GM19463 (cell line): ENCODE measurements around the gene MINDY1.

Source experiments
- ATAC-seq: cut with Tn5 transposase; IDR thresholded peaks from one replicate; pipeline ENCODE4 v1.9.1; 2021; ENCODE audit warnings: mild to moderate bottlenecking, moderate library complexity; ENCODE audit not compliant: unreplicated experiment

The MINDY1 gene

GRCh38 chr1:151011154-151011850, 4.6 kb upstream of the MINDY1 start:
- ATAC-seq: no peak

- ATAC-seq: no peak
Measured at GRCh38 chr1:151010346-151010726, 3.6 kb upstream of the MINDY1 start.

DNA sequence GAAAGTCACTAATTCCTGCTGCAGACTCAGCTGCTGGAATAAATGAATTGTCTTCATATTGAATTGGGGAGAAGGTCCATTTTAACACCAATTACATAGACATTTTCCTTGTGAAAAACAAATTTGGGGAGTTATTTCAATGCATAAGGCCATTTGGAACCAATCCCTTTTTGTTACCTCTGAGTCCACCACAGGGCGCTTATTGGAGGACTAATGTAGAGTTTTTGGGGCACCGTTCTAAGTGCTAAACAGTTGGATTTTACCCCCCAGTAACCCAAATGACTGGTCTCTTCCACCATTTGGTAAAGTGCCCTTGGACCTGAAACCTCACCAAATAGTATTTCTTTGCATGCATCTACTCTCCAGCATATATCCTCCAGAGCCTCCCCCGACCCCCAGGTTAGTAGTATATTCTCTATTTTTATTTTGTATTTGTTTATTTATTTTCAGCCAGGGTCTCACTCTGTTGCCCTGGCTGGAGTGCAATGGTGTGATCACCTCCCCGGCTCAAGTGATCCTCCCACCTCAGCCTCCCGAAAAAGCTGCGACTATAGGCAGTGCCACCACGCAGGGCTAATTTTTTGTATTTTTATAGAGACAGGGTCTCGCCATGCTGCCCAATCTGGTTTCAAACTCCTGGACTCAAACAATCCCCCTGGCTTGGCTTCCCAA, 3.1 kb upstream of the MINDY1 start:
- no peak for ATAC-seq

DNA sequence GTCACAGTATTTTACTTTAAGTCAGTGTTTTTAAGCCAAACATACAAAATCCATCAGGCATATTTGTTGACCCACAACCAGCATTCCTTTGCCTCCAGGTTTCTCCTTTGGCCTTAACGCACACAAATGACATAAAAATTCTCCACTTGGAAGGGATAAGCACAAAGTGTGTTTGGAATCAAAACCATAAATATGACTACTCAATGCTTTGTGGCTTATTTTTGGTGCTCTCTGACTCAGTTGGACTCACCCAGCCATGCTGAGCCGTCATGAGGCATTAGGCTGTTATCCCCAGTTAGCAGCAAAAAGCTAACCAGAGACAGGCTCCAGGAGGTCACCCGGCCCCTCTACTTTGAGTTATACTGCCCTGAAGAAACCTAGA, 2.5 kb upstream of the MINDY1 start:
- ATAC-seq: no peak

GRCh38 chr1:151008244-151009205, 1.8 kb upstream of the MINDY1 start, which contains the start of gene PRUNE1:
PRUNE1 (plus strand) TSS chr1:151008449; CDS start chr1:151008633, 184 bp downstream.
- peak; percentile 77 for ATAC-seq

DNA sequence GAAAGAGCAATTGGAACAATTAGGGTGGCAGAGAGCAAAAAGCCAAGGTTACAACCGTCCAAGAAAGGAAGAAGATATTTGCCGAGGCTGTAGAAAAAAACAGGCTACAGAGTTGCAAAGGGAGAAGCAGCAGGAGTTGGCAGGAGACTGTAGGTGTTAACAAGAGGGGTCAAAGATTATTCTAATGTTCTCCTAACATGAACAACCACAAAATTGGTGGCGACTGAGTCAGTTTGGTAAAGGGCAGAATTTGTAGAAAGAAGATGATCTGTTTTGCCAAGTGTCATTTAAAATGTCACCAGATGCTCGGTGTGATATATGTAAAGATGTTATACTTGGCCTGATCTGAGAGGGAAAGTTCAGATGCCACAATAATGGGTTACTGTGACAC, 1.1 kb upstream of the MINDY1 start:
- ATAC-seq: no peak

GRCh38 chr1:151005729-151006319, 878 bp downstream of the MINDY1 start:
- ATAC-seq: no peak

GRCh38 chr1:151003180-151003579, 3.5 kb downstream of the MINDY1 start:
- ATAC-seq: no peak

DNA sequence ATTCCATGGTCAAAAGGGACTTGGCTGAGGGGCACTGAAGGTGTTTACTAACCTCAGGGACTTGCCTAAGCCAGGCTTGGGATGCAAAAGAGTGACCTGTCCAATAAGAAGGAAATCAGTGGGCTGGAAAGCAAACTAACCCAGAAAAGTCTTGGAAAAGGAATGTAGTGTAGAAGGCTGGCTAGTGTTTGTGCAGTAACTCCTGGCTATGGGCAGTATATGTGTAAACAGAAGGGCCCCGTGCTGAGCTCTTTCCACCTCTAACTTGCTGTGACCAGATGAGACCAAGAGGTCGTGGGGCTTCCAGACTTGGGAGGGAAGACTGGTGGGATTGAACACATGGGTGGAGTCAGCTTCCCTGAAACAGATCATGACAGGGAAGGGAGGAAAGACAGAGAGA, 4.1 kb downstream of the MINDY1 start:
- no peak for ATAC-seq

GRCh38 chr1:151002051-151002450, 4.7 kb downstream of the MINDY1 start:
- no peak for ATAC-seq

- ATAC-seq: no peak
Measured at GRCh38 chr1:151001602-151002001, 5.1 kb downstream of the MINDY1 start.

GRCh38 chr1:151000408-151000807, 6.3 kb downstream of the MINDY1 start:
- no peak for ATAC-seq

DNA sequence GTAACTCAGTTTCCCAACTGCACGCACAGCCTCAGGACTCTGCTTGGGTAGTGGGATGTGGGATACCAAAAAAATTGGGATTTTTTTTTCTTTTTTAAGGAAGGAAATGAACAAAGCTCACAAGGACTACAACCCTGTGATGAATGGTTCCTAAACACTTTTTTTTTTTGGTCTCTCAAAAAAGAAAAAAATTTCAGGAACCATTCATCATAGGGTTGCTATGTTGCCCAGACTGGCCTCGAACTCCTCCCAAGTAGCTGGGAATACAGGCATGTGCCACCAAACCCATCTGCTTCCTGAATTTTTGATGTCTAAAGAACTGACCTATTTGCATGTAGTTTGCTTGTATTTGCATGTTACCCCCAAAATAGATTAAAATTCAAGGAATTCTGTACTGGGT, 6.8 kb downstream of the MINDY1 start:
- ATAC-seq: no peak

DNA sequence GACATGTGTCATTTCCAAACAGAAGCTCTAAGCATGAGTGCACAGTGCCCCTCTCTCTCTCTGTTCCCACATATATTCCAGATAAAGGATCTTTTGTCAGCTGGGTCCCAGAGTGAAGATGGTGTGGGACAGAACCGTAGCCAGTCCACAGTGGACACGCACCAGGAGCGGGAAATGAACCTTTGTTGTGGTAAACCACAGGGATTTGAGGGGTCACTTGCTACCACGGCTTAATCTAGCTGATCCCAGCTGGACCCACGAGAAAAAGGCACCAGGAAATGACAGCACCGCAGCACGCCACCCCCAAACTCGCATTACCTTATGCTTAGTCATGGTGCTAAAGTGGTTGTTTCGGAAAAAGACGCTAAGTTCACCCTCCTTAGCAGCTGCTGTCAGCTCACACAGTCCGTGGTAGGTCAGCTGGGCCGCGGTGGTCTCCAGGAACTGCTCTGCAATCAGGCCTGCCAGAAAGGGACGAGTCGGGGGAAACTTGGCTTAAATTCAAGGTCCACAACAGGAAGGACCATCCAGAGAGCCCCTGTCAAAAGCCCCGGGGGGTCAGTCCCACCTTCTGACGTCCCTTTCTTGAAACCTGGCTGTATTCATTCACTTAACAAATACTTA, 7.5 kb downstream of the MINDY1 start:
- no peak for ATAC-seq

DNA sequence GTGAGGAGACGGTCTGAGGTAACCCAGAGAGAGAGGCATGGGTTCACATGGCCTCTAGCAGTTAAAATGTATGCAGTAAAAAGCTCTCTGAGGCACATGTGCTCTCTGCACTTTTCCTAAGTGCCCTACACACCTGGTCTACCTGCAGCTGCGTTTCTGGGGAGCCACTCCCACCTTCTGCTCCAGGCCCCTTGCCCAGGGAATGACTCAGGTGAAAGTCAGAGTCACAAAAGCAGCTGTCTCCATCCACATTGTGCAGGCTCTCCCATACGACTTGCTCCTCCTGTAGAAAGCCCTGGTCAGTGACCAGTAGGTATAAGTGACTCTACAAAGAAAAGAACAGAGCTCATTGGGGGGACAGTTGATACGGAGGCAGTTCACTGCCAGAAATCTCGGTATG, 8.8 kb downstream of the MINDY1 start:
- no peak for ATAC-seq

DNA sequence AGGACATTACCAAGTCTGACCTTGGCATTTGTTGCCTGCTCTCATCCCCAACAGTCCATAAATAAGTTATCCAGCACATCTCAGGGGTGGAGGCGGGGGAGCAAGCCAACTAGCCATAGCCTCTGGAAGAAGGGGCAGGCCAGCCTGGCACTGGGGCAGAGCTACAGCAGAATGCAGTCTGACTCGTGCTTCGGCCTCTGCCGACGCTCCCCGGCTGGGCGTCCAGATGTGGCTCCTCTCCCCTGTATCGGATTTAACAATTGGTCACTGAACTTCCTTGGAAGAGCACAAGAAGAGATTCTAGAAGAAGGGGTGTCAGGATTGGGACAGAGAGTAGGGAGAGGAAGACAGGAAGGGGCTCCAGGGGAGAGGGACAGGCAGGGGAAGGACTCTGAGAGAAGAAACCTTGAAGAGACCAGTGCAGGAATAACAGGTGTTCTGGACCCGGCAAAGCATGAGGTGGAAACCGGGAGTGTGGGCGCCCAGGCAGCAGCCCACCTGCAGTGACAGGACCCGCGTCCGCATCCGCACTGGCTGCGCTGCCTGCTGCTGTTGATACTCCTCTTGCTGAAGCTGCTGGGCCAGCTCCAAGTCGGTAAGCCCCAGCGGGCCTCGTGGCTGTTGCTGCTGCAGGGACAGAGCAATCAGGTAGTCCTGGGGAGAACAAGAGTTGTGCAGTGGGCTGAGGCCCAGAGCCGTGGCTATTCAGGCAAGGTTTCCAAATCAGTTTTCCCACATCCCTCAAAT, 9.4 kb downstream of the MINDY1 start:
- ATAC-seq: no peak

GRCh38 chr1:150995896-150996295, 10.8 kb downstream of the MINDY1 start:
- ATAC-seq: no peak

- ATAC-seq: no peak
Measured at GRCh38 chr1:150995460-150995859, 11.2 kb downstream of the MINDY1 start.

DNA sequence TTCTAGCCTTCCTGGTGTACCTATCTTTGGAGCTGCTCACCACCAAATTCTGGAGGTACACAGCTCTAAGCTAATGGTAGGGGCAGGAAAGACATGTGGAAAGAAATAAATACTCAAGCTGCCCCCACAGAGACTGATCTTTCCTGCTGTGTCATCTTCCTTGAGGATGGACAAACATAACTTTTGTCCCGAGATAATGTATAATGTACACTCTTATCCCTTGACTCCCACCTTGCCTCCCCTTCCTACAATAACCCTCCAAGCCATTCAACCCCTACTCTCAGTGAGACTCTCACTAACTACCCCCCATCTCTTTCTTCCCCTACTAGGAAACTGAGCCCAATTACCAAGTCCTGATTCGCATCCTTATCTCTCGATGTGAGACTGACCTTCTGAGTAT, 12.5 kb downstream of the MINDY1 start:
- no peak for ATAC-seq

DNA sequence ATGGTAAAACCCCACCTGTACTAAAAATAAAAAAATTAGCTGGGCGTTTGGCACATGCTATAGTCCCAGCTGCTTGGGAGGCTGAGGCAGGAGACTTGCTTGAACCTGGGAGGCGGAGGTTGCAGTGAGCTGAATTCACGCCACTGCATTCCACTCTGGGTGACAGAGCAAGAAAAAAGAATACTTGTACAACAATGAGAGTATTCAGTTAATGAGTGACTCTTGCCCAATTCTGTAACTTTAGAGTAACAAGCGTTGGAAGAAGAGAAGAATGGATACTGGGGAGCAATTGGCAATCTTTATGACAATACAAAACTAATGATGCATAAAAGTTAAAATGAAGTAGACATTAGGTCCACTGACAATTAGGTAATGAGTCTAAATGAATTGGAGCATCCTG, 14.1 kb downstream of the MINDY1 start:
- no peak for ATAC-seq
